Neural cell (in vitro differentiated cells): ENCODE data around the gene IFFO2. TPM values are rescaled to one million over a fixed set of nuclear protein-coding genes. Genes with fewer than 3 reads are reported as not detected.

Source experiments
- H2AFZ ChIP-seq: fragments of 200-600, 300-800 bp; sonication (generic), shearing (Covaris generic); 2 replicates; pipeline ENCODE4 v1.6.0; 2014; ENCODE audit warnings: low read depth, mild to moderate bottlenecking, antibody characterized with exemption, low read length, moderate library complexity
- H3F3A ChIP-seq: fragments of 200-600 bp; shearing (Covaris generic); 2 replicates; pipeline ENCODE4 v1.6.1; 2016; ENCODE audit warnings: mild to moderate bottlenecking, moderate library complexity, mixed read lengths, antibody characterized with exemption, low read length; ENCODE audit not compliant: insufficient read depth, poor library complexity, severe bottlenecking
- H3K27ac ChIP-seq: fragments of 200-600, 300-800 bp; sonication (generic), shearing (Covaris generic); 2 replicates; pipeline ENCODE4 v1.5.1; 2014; ENCODE audit warnings: mild to moderate bottlenecking, low read length, moderate library complexity
- H3K27me3 ChIP-seq: fragments of 300-800, 200-600 bp; sonication (generic), shearing (Covaris generic); 2 replicates; pipeline ENCODE4 v1.6.0; 2014; ENCODE audit warnings: mild to moderate bottlenecking, low read depth, low read length, moderate library complexity; ENCODE audit not compliant: insufficient read depth
- H3K36me3 ChIP-seq: fragments of 300-800, 200-600 bp; sonication (generic), shearing (Covaris generic); 2 replicates; pipeline ENCODE4 v1.5.1; 2014; ENCODE audit warnings: mild to moderate bottlenecking, antibody characterized with exemption, low read length, moderate library complexity; ENCODE audit not compliant: insufficient read depth
- H3K4me2 ChIP-seq: fragments of 300-800, 200-600 bp; sonication (generic), shearing (Covaris generic); 2 replicates; pipeline ENCODE4 v1.6.0; 2014; ENCODE audit warnings: mild to moderate bottlenecking, low read length
- H3K4me3 ChIP-seq: fragments of 300-800, 200-600 bp; sonication (generic), shearing (Covaris generic); 2 replicates; pipeline ENCODE4 v1.5.1; 2014; ENCODE audit warnings: mild to moderate bottlenecking, low read length, moderate library complexity
- H3K79me2 ChIP-seq: fragments of 200-600 bp; shearing (Covaris generic); replicated peaks from 2 replicates; pipeline ENCODE4 v1.6.0; 2014; ENCODE audit warnings: mild to moderate bottlenecking, low read length, moderate library complexity; ENCODE audit not compliant: insufficient read depth
- H3K9ac ChIP-seq: fragments of 300-800, 200-600 bp; sonication (generic), shearing (Covaris generic); 2 replicates; pipeline ENCODE4 v1.6.1; 2016; ENCODE audit warnings: mild to moderate bottlenecking, low read length, mixed read lengths
- H3K9me2 ChIP-seq: fragments of 200-600 bp; shearing (Covaris generic); 2 replicates; pipeline ENCODE4 v1.6.1; 2016; ENCODE audit warnings: mild to moderate bottlenecking, low read length, mixed read lengths; ENCODE audit not compliant: insufficient read depth
- H3K9me3 ChIP-seq: fragments of 200-600, 300-800 bp; sonication (generic), shearing (Covaris generic); 2 replicates; pipeline ENCODE4 v1.6.1; 2016; ENCODE audit warnings: mild to moderate bottlenecking, mixed run types, low read length, moderate library complexity, mixed read lengths
- H4K20me1 ChIP-seq: fragments of 200-600 bp; shearing (Covaris generic); 2 replicates; pipeline ENCODE4 v1.6.1; 2016; ENCODE audit warnings: mild to moderate bottlenecking, mixed run types; ENCODE audit not compliant: insufficient read depth
- EP300 ChIP-seq: fragments of 450-650 bp; conservative IDR thresholded peaks from 2 replicates; pipeline ENCODE4 v1.6.1; 2014; ENCODE audit warnings: antibody characterized with exemption, mild to moderate bottlenecking, moderate library complexity; ENCODE audit not compliant: poor library complexity, severe bottlenecking
- EZH2 ChIP-seq: fragments of 200-600, 300-800 bp; shearing (Covaris generic), sonication (generic); IDR thresholded peaks from 2 replicates; pipeline ENCODE4 v1.6.1; 2014; ENCODE audit warnings: antibody characterized with exemption, low read length, borderline replicate concordance, mild to moderate bottlenecking; ENCODE audit not compliant: insufficient read depth, poor library complexity, severe bottlenecking
- MXI1 ChIP-seq: fragments of 450-650 bp; conservative IDR thresholded peaks from 2 replicates; pipeline ENCODE4 v1.6.1; 2014; ENCODE audit warnings: antibody characterized with exemption, mild to moderate bottlenecking; ENCODE audit not compliant: poor library complexity, severe bottlenecking
- POLR2AphosphoS5 ChIP-seq: IDR thresholded peaks from 2 replicates; pipeline ENCODE4 v1.6.1; 2012
- RAD21 ChIP-seq: fragments of 450-650 bp; conservative IDR thresholded peaks from 2 replicates; pipeline ENCODE4 v1.6.1; 2014; ENCODE audit warnings: antibody characterized with exemption, mild to moderate bottlenecking, moderate library complexity
- SMC3 ChIP-seq: fragments of 450-650 bp; conservative IDR thresholded peaks from 2 replicates; pipeline ENCODE4 v1.6.1; 2014; ENCODE audit warnings: antibody characterized with exemption, mild to moderate bottlenecking, moderate library complexity; ENCODE audit not compliant: poor library complexity
- TAF1 ChIP-seq: IDR thresholded peaks from 2 replicates; pipeline ENCODE4 v1.6.1; 2012; ENCODE audit warnings: low read depth
- polyA plus RNA-seq: library from polyadenylated mRNA; depleted of rRNA; stranded (reverse); fragments of >200 nt; gene quantifications from 2 replicates; pipeline ENCODE4 v1.2.3, GENCODE V29; 2014
- TF ChIP-seq, protein P1 (sequence below): IDR thresholded peaks from 2 replicates; pipeline ENCODE4 v1.6.1; 2012; ENCODE audit warnings: borderline replicate concordance
- TF ChIP-seq, protein P2 (sequence below): fragments of 450-650 bp; IDR thresholded peaks from 2 replicates; pipeline ENCODE4 v1.5.1; 2014; ENCODE audit warnings: antibody characterized with exemption, mild to moderate bottlenecking, moderate library complexity; ENCODE audit not compliant: poor library complexity, severe bottlenecking

The IFFO2 gene
- polyA plus RNA-seq, 1 donor from 2014 or later = 2.6 TPM

DNA sequence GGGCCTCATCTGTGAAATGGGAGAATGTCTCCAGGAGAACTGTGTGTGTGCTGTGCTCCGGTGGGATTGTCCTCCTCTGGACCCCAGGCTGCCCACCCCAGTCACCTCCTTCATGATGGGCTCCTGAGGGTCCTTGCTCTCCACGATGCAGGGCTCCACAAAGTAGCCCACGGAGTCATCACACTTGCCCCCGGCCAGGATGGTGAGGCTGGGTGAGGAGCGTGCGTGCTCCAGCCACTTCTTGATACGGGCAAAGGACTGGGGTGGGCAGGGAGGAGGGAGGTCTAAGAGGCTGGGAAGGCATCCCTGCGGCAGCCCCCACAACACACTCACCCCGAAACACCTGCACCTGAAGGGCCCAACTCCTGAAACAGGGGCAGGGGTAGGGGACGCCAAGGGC lies 80.3 kb downstream of the IFFO2 start:
- TF ChIP-seq, protein P1, sequence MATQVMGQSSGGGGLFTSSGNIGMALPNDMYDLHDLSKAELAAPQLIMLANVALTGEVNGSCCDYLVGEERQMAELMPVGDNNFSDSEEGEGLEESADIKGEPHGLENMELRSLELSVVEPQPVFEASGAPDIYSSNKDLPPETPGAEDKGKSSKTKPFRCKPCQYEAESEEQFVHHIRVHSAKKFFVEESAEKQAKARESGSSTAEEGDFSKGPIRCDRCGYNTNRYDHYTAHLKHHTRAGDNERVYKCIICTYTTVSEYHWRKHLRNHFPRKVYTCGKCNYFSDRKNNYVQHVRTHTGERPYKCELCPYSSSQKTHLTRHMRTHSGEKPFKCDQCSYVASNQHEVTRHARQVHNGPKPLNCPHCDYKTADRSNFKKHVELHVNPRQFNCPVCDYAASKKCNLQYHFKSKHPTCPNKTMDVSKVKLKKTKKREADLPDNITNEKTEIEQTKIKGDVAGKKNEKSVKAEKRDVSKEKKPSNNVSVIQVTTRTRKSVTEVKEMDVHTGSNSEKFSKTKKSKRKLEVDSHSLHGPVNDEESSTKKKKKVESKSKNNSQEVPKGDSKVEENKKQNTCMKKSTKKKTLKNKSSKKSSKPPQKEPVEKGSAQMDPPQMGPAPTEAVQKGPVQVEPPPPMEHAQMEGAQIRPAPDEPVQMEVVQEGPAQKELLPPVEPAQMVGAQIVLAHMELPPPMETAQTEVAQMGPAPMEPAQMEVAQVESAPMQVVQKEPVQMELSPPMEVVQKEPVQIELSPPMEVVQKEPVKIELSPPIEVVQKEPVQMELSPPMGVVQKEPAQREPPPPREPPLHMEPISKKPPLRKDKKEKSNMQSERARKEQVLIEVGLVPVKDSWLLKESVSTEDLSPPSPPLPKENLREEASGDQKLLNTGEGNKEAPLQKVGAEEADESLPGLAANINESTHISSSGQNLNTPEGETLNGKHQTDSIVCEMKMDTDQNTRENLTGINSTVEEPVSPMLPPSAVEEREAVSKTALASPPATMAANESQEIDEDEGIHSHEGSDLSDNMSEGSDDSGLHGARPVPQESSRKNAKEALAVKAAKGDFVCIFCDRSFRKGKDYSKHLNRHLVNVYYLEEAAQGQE = no peak
- TF ChIP-seq TAF1 = no peak
- TF ChIP-seq MXI1 = no peak
- TF ChIP-seq RAD21 = no peak
- no peak for TF ChIP-seq EZH2
- no peak for TF ChIP-seq SMC3
- TF ChIP-seq EP300 = no peak
- TF ChIP-seq POLR2AphosphoS5 = no peak
- TF ChIP-seq, protein P2, sequence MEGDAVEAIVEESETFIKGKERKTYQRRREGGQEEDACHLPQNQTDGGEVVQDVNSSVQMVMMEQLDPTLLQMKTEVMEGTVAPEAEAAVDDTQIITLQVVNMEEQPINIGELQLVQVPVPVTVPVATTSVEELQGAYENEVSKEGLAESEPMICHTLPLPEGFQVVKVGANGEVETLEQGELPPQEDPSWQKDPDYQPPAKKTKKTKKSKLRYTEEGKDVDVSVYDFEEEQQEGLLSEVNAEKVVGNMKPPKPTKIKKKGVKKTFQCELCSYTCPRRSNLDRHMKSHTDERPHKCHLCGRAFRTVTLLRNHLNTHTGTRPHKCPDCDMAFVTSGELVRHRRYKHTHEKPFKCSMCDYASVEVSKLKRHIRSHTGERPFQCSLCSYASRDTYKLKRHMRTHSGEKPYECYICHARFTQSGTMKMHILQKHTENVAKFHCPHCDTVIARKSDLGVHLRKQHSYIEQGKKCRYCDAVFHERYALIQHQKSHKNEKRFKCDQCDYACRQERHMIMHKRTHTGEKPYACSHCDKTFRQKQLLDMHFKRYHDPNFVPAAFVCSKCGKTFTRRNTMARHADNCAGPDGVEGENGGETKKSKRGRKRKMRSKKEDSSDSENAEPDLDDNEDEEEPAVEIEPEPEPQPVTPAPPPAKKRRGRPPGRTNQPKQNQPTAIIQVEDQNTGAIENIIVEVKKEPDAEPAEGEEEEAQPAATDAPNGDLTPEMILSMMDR = no peak
- no peak overlapping the region for H3K9ac ChIP-seq
- no peak overlapping the region for H2AFZ ChIP-seq
- H3K36me3 ChIP-seq = no peaks in the 10 kb centered on the region
- H3K9me2 ChIP-seq = no peaks in the 10 kb centered on the region
- no peaks in the 10 kb centered on the region for H3K9me3 ChIP-seq
- H3K4me3 ChIP-seq = no peak overlapping the region
- no peaks in the 10 kb centered on the region for H4K20me1 ChIP-seq
- H3K27me3 ChIP-seq = no peaks in the 10 kb centered on the region
- H3K79me2 ChIP-seq = no peaks in the 10 kb centered on the region
- H3K4me2 ChIP-seq = no peak overlapping the region
- no peaks in the 10 kb centered on the region for H3F3A ChIP-seq
- H3K27ac ChIP-seq = no peak overlapping the region

DNA sequence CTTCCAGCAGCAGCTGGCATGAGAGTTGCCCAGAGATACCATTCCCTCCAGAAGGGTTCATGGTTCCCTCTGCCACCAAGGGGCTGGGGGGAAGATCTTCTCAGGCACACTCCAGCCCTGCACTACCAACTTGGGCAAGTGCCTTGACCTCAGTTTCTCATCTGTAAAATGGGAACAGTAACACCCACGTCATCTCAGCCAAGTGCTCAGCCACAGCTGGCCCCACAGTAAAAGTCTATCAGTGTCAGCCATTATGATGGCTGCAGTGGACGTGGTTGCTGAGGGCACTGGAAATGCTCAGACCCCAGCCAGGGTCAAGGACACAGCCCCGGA lies 80.7 kb downstream of the IFFO2 start:
- Histone ChIP-seq H4K20me1 (no peaks in the 10 kb centered on the region), H2AFZ (no peak overlapping the region), H3F3A (no peaks in the 10 kb centered on the region), H3K27me3 (no peaks in the 10 kb centered on the region), H3K9me3 (no peaks in the 10 kb centered on the region), H3K4me2 (no peak overlapping the region), H3K79me2 (no peaks in the 10 kb centered on the region), H3K9me2 (no peaks in the 10 kb centered on the region), H3K4me3 (no peak overlapping the region), H3K27ac (no peak overlapping the region), H3K9ac (no peak overlapping the region), H3K36me3 (no peaks in the 10 kb centered on the region)
- TF ChIP-seq EP300 (no peak), RAD21 (no peak), SMC3 (no peak), EZH2 (no peak), POLR2AphosphoS5 (no peak)
- TF ChIP-seq, protein P2 = no peak
